NCI-H2196 treated with DMSO at 0.1 percent for 48 hours (cell line): Measurements from ENCODE around the gene GRID1.

ENCODE experiments used
- DNase-seq: peaks from one replicate; lab custom pipeline; 2025; ENCODE audit not compliant: unreplicated experiment; lab: John Stamatoyannopoulos, UW

GRID1 gene

GRCh38 chr10:86366033-86366901, at the start of gene GRID1:
GRID1 (minus strand) TSS chr10:86366795.
- DNase-seq = no peak

- DNase-seq = no peak
These were observed 49.0 kb upstream of the GRID1 start for GRCh38 chr10:86415583-86415982.

GRCh38 chr10:86415116-86415515, 48.5 kb upstream of the GRID1 start:
- no peak for DNase-seq

- DNase-seq = no peak
These were observed 46.6 kb upstream of the GRID1 start for GRCh38 chr10:86413046-86413728.

GRCh38 chr10:86411852-86412560, 45.4 kb upstream of the GRID1 start:
- DNase-seq = no peak

GRCh38 chr10:86411281-86411841, 44.8 kb upstream of the GRID1 start:
- no peak for DNase-seq

- DNase-seq = no peak
These were observed 44.0 kb upstream of the GRID1 start for GRCh38 chr10:86410542-86411124.

- no peak for DNase-seq
These were observed 42.6 kb upstream of the GRID1 start for GRCh38 chr10:86409183-86409582.

- DNase-seq = peak; percentile 9
These were observed 36.7 kb upstream of the GRID1 start for GRCh38 chr10:86403183-86403797.

- no peak for DNase-seq
These were observed 35.8 kb upstream of the GRID1 start for GRCh38 chr10:86402283-86402941.

GRCh38 chr10:86401588-86402282, 35.1 kb upstream of the GRID1 start:
- DNase-seq = no peak

- DNase-seq = no peak
These were observed 34.4 kb upstream of the GRID1 start for GRCh38 chr10:86400705-86401587.

- DNase-seq = peak; percentile 69
These were observed 33.5 kb upstream of the GRID1 start for GRCh38 chr10:86399879-86400704.

GRCh38 chr10:86399514-86399878, 32.9 kb upstream of the GRID1 start:
- DNase-seq = no peak

GRCh38 chr10:86397120-86397519, 30.5 kb upstream of the GRID1 start:
- no peak for DNase-seq

- DNase-seq = no peak
These were observed 27.4 kb upstream of the GRID1 start for GRCh38 chr10:86393862-86394455.

- no peak for DNase-seq
These were observed 26.8 kb upstream of the GRID1 start for GRCh38 chr10:86393362-86393761.
